Measurements from ENCODE around the gene ARID3C. TPM values are rescaled to one million over a fixed set of nuclear protein-coding genes. Genes with fewer than 3 reads are reported as not detected.
A peak's percentile ranks its signal among the peaks of the same experiment; 100 is the strongest.

The ARID3C gene
- total and polyA plus RNA-seq, 2 experiments from 2014 or later = 0.11 TPM; not detected in 1

DNA sequence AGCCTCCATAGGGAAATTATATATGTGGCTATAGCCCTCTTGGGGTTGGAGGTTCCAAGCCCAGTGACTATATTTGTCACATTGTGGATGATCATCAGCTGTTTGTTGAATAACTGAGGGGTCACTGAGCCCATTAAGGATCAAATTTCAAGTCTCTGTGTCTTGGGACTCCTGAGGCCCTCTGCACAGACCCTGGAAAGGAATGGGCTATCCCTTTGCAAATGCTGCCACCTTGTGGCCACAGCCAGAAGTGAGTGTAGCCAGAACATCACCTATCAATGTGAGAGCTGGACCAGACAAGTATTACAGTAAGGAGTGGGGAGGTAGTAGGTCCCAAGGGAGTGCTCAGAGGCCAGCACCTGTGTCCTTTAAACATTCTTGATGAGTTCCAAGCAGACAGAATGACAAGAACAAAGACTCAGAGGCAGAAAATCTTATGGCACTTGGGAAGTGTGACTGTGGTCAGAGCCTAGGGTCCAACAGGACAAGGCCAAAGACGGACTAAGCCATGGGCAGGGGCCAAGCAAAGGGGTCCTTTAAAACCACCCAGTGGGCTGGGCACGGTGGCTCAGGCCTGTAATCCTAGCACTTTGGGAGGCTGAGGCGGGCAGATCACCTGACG is 25.1 kb downstream of the ARID3C start:
- Histone ChIP-seq H3K9me3 (ENCODE audit: low read depth) (no peaks in the 10 kb centered on the region), H3K79me2 (ENCODE audit: insufficient read depth) (no peaks in the 10 kb centered on the region), H3K9me2 (ENCODE audit: insufficient read depth) (no peaks in the 10 kb centered on the region), H3K4me2 (ENCODE audit: unreplicated experiment) (no peak overlapping the region), H2AFZ (no peak overlapping the region), H3K4me3 (no peak overlapping the region), H4K20me1 (ENCODE audit: insufficient read depth) (no peaks in the 10 kb centered on the region), H3K27me3 (replicated peaks; ENCODE audit: insufficient read depth) (no peaks in the 10 kb centered on the region), H3F3A (ENCODE audit: insufficient read depth) (no peaks in the 10 kb centered on the region), H3K27ac (no peak overlapping the region), H3K4me1 (ENCODE audit: insufficient read depth) (no peaks in the 10 kb centered on the region), H3K9ac (no peak overlapping the region), H3K36me3 (ENCODE audit: low read depth) (no peaks in the 10 kb centered on the region)
- in situ Hi-C loops (cut with MboI) = loop anchor here (25.0 kb wide), 1 partner anchor 91 kb away; the partner anchor contains the start of gene ENHO
- TF ChIP-seq EZH2 (IDR thresholded peaks at IDR 0.05; ENCODE audit: insufficient read depth, poor library complexity, severe bottlenecking) (no peak), EZH2phosphoT487 (IDR thresholded peaks at IDR 0.05; ENCODE audit: insufficient read depth, low read depth) (no peak)
- peak; percentile 68 for DNase-seq
- 23% methylated on average over 4 of the region's 4 CpGs for WGBS, 2 experiments (ENCODE audit: low coverage in 1 of 2, low lambda C conversion rate in 2 of 2, missing lambda C conversion rate in 2 of 2)

DNA sequence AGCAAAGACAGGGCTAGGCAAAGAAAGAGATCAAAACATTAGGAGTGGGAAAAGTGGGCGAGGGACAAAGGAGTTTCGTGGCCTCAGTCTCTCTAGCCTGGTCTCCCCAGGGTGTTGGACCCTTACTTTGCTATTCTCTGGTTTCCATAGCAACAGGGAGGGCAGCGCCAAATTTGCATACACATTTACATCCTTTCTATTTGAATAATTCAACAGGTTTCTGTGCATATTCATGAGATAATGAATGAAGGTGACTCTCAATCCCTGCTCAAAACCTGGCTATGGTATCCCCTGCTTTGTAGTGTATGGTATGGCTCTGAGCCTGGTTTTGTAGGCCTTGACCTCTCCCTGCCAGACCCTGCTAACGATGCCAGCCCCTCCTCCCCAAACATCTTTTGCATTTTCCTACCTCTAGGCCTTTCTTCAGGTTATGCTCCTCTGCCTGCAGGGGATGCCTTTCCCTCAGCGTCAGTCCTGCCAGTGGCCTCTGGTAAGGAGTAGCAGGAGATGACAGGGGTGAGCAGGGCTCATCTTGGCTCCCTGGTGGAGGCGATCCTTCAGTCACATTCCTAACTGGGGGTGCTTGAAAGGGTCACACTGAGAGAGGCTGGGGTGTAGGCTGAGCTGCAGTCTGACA is 26.8 kb downstream of the ARID3C start:
- Histone ChIP-seq H3K36me3 (ENCODE audit: low read depth) (no peaks in the 10 kb centered on the region), H3K9me3 (ENCODE audit: low read depth) (no peaks in the 10 kb centered on the region), H3K4me2 (ENCODE audit: unreplicated experiment) (no peak overlapping the region), H3K79me2 (ENCODE audit: insufficient read depth) (no peaks in the 10 kb centered on the region), H4K20me1 (ENCODE audit: insufficient read depth) (no peaks in the 10 kb centered on the region), H3K9me2 (ENCODE audit: insufficient read depth) (no peaks in the 10 kb centered on the region), H3K27me3 (replicated peaks; ENCODE audit: insufficient read depth) (0 out of 2 replicates have a peak, but pooled peaks cover 10% of the 10 kb centered on the region), H3K27ac (no peak overlapping the region), H3F3A (ENCODE audit: insufficient read depth) (no peaks in the 10 kb centered on the region), H2AFZ (no peak overlapping the region), H3K9ac (no peak overlapping the region), H3K4me3 (no peak overlapping the region), H3K4me1 (ENCODE audit: insufficient read depth) (no peaks in the 10 kb centered on the region)
- no peak for DNase-seq
- WGBS, 2 experiments (ENCODE audit: low coverage in 1 of 2, low lambda C conversion rate in 2 of 2, missing lambda C conversion rate in 2 of 2) = 66 to 69% methylated on average over 6 of the region's 6 CpGs
- no peak for TF ChIP-seq EZH2 (IDR thresholded peaks at IDR 0.05; ENCODE audit: insufficient read depth, poor library complexity, severe bottlenecking)
- TF ChIP-seq EZH2phosphoT487 (IDR thresholded peaks at IDR 0.05; ENCODE audit: insufficient read depth, low read depth) = no peak
- in situ Hi-C loops (cut with MboI) = loop anchor here (25.0 kb wide), 1 partner anchor 90 kb away; the partner anchor contains the start of gene ENHO

DNA sequence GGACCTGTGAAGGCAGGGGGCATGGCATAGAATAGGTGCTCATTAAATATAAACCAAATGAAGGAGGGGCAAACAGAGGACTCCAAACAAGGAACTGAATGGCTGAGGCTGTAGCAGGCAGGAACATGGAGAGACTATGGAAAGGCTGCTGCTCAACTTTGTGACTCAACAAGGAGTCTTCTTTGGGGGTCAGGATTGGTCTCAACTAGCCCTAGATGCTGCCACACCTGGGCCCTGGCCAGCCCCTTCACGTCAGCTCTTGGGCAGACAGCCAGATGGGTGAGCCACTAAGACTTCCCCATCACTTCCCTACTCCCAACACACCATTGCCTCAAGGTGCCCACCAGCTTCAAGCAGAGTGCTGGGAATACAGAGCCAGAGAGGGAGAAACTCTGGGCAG is 28.0 kb downstream of the ARID3C start:
- 0 to 10% methylated on average over 1 of the region's 1 CpG for WGBS, 2 experiments (ENCODE audit: low coverage in 1 of 2, low lambda C conversion rate in 2 of 2, missing lambda C conversion rate in 2 of 2)
- no peak overlapping the region for H3K4me2 ChIP-seq (ENCODE audit: unreplicated experiment)
- no peak for TF ChIP-seq EZH2phosphoT487 (IDR thresholded peaks at IDR 0.05; ENCODE audit: insufficient read depth, low read depth)
- no peak for TF ChIP-seq EZH2 (IDR thresholded peaks at IDR 0.05; ENCODE audit: insufficient read depth, poor library complexity, severe bottlenecking)
- no peaks in the 10 kb centered on the region for H3K36me3 ChIP-seq (ENCODE audit: low read depth)
- no peaks in the 10 kb centered on the region for H3K4me1 ChIP-seq (ENCODE audit: insufficient read depth)
- H3K27me3 ChIP-seq (replicated peaks; ENCODE audit: insufficient read depth) = 0 out of 2 replicates have a peak, but pooled peaks cover 12% of the 10 kb centered on the region
- no peak overlapping the region for H2AFZ ChIP-seq
- DNase-seq = no peak
- no peaks in the 10 kb centered on the region for H3K79me2 ChIP-seq (ENCODE audit: insufficient read depth)
- no peak overlapping the region for H3K4me3 ChIP-seq
- in situ Hi-C loops (cut with MboI) = loop anchor here (25.0 kb wide), 1 partner anchor 89 kb away; the partner anchor contains the start of gene ENHO
- H3K27ac ChIP-seq = no peak overlapping the region
- H3K9ac ChIP-seq = no peak overlapping the region
- no peaks in the 10 kb centered on the region for H3K9me2 ChIP-seq (ENCODE audit: insufficient read depth)
- H3K9me3 ChIP-seq (ENCODE audit: low read depth) = no peaks in the 10 kb centered on the region
- H3F3A ChIP-seq (ENCODE audit: insufficient read depth) = no peaks in the 10 kb centered on the region
- no peaks in the 10 kb centered on the region for H4K20me1 ChIP-seq (ENCODE audit: insufficient read depth)

DNA sequence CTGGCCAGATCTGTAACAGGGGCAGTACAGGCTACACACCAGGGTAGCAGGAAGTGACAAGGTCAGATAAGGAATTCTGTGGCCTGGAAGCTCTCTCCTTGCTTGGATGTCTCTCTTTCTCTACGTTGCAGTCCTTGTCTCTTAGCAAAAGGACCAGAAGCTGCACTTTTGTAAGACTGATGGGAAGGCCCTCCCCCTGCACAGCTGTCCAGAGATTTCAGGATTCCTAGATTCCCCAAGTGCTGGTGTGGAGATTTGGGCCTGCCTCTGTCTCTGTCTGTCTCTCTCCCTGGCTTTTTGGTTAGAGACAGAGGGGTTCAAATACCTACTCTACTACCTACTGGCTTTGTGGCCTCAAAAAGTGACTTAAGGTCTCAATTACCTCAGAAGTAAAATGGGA is 29.3 kb downstream of the ARID3C start:
- no peaks in the 10 kb centered on the region for H4K20me1 ChIP-seq (ENCODE audit: insufficient read depth)
- H3K79me2 ChIP-seq (ENCODE audit: insufficient read depth) = no peaks in the 10 kb centered on the region
- in situ Hi-C loops (cut with MboI) = loop anchor here (10.0 kb wide), 1 partner anchor 195 kb away; no protein-coding TSS in a partner anchor
- H3K27ac ChIP-seq = no peak overlapping the region
- no peak overlapping the region for H2AFZ ChIP-seq
- H3K4me1 ChIP-seq (ENCODE audit: insufficient read depth) = no peaks in the 10 kb centered on the region
- H3K4me2 ChIP-seq (ENCODE audit: unreplicated experiment) = no peak overlapping the region
- H3K4me3 ChIP-seq = no peak overlapping the region
- DNase-seq = no peak
- H3K36me3 ChIP-seq (ENCODE audit: low read depth) = no peaks in the 10 kb centered on the region
- H3K9ac ChIP-seq = no peak overlapping the region
- TF ChIP-seq EZH2phosphoT487 (IDR thresholded peaks at IDR 0.05; ENCODE audit: insufficient read depth, low read depth) = no peak
- no peak for TF ChIP-seq EZH2 (IDR thresholded peaks at IDR 0.05; ENCODE audit: insufficient read depth, poor library complexity, severe bottlenecking)
- no peaks in the 10 kb centered on the region for H3K9me2 ChIP-seq (ENCODE audit: insufficient read depth)
- H3K27me3 ChIP-seq (replicated peaks; ENCODE audit: insufficient read depth) = peaks cover 16% of the 10 kb centered on the region; the same call in 1 of the 2 replicates
- H3K9me3 ChIP-seq (ENCODE audit: low read depth) = no peaks in the 10 kb centered on the region
- no peaks in the 10 kb centered on the region for H3F3A ChIP-seq (ENCODE audit: insufficient read depth)
- 13 to 19% methylated on average over 1 of the region's 1 CpG for WGBS, 2 experiments (ENCODE audit: low coverage in 1 of 2, low lambda C conversion rate in 2 of 2, missing lambda C conversion rate in 2 of 2)
